Measurements from ENCODE around the gene RRBP1. TPM values are rescaled to one million over a fixed set of nuclear protein-coding genes. Genes with fewer than 3 reads are reported as not detected.

The RRBP1 gene
- total RNA-seq, 1 donor from 2014 or later, result 73.1 TPM

GRCh38 chr20:17671565-17671964 lies 10.5 kb downstream of the RRBP1 start:
- DNase-seq (ENCODE audit: low read depth), result no peak
- H3K4me3 ChIP-seq (ENCODE audit: low read depth, low read length), result no peak overlapping the region
- no peak for TF ChIP-seq CTCF (conservative IDR thresholded peaks at IDR 0.05; ENCODE audit: low read depth, low read length)

GRCh38 chr20:17671011-17671410 lies 11.0 kb downstream of the RRBP1 start:
- no peak for TF ChIP-seq CTCF (conservative IDR thresholded peaks at IDR 0.05; ENCODE audit: low read depth, low read length)
- DNase-seq (ENCODE audit: low read depth), result no peak
- no peak overlapping the region for H3K4me3 ChIP-seq (ENCODE audit: low read depth, low read length)

GRCh38 chr20:17669306-17669931 lies 12.6 kb downstream of the RRBP1 start:
- DNase-seq (ENCODE audit: low read depth), result no peak
- no peak for TF ChIP-seq CTCF (conservative IDR thresholded peaks at IDR 0.05; ENCODE audit: low read depth, low read length)
- H3K4me3 ChIP-seq (ENCODE audit: low read depth, low read length), result no peak overlapping the region

GRCh38 chr20:17668432-17668831 lies 13.6 kb downstream of the RRBP1 start:
- no peak for DNase-seq (ENCODE audit: low read depth)
- H3K4me3 ChIP-seq (ENCODE audit: low read depth, low read length), result no peak overlapping the region
- no peak for TF ChIP-seq CTCF (conservative IDR thresholded peaks at IDR 0.05; ENCODE audit: low read depth, low read length)

- H3K4me3 ChIP-seq (ENCODE audit: low read depth, low read length), result no peak overlapping the region
- no peak for TF ChIP-seq CTCF (conservative IDR thresholded peaks at IDR 0.05; ENCODE audit: low read depth, low read length)
- no peak for DNase-seq (ENCODE audit: low read depth)
These were observed 14.6 kb downstream of the RRBP1 start for GRCh38 chr20:17667445-17667844.

- DNase-seq (ENCODE audit: low read depth), result no peak
- no peak for TF ChIP-seq CTCF (conservative IDR thresholded peaks at IDR 0.05; ENCODE audit: low read depth, low read length)
- no peak overlapping the region for H3K4me3 ChIP-seq (ENCODE audit: low read depth, low read length)
These were observed 15.6 kb downstream of the RRBP1 start for GRCh38 chr20:17666481-17666880.

- H3K4me3 ChIP-seq (ENCODE audit: low read depth, low read length), result no peak overlapping the region
- DNase-seq (ENCODE audit: low read depth), result no peak
- no peak for TF ChIP-seq CTCF (conservative IDR thresholded peaks at IDR 0.05; ENCODE audit: low read depth, low read length)
These were observed 16.3 kb downstream of the RRBP1 start for GRCh38 chr20:17665756-17666155.

All from epithelial cell of proximal tubule (primary cell).